Uterus (tissue), 4 donors: Measurements from ENCODE around the gene DNTT. TPM values are rescaled to one million over a fixed set of nuclear protein-coding genes. Genes with fewer than 3 reads are reported as not detected.

Experiments used
- DNase-seq, 2 donors: peaks; one replicate each; pipeline ENCODE4 v3.0.0-alpha.2; 2019 to 2020
- H3K27ac ChIP-seq, 2 donors: fragments of 200-600 bp; sonication (generic); 1 replicate in 1 of 2; 2 replicates in 1 of 2; pipeline ENCODE4 v1.5.1; 2016 to 2018
- H3K27me3 ChIP-seq, 2 donors: fragments of 200-600 bp; sonication (generic); one replicate each; pipeline ENCODE4 v1.5.1; 2018 to 2019; ENCODE audit warnings: control low read depth in 1 of 2
- H3K36me3 ChIP-seq, 2 donors: fragments of 200-600 bp; sonication (generic); one replicate each; pipeline ENCODE4 v1.5.1; 2019; ENCODE audit warnings: control low read depth in 1 of 2
- H3K4me1 ChIP-seq, 2 donors: fragments of 200-600 bp; sonication (generic); one replicate each; pipeline ENCODE4 v1.5.1; 2018 to 2019; ENCODE audit warnings: control low read depth in 1 of 2
- H3K4me3 ChIP-seq, 2 donors: fragments of 200-600 bp; sonication (generic); 1 replicate in 1 of 2; 2 replicates in 1 of 2; pipeline ENCODE4 v1.5.1; 2018 to 2019; ENCODE audit warnings: mild to moderate bottlenecking in 1 of 2
- H3K9me3 ChIP-seq, 2 donors: fragments of 200-600 bp; sonication (generic); one replicate each; pipeline ENCODE4 v1.5.1; 2019; ENCODE audit warnings: control low read depth in 1 of 2
- POLR2A ChIP-seq, 2 donors: fragments of 450-650 bp; IDR thresholded peaks; one replicate each; pipeline ENCODE4 v1.6.1; 2016; ENCODE audit warnings: antibody characterized with exemption in 2 of 2, mild to moderate bottlenecking in 1 of 2, moderate library complexity in 1 of 2
- intact Hi-C: fragments of 100-400 bp; cut with DNase I; formaldehyde crosslinking; loops from one replicate; pipeline ENCODE4 v1.15.1; 2023; ENCODE audit warnings: low total_unique reads
- total RNA-seq, 4 donors: library from RNA; depleted of rRNA in 3 of 4; stranded (reverse); fragments of >200 nt in 3 of 4; gene quantifications; one replicate each; pipeline versions ENCODE4 v1.1.0 to v1.2.4, GENCODE V29; 2014 to 2023
- TF ChIP-seq, protein P1 (sequence below), 4 experiments: fragments of 200-600 bp in 2 of 4; fragments of 450-650 bp in 2 of 4; sonication (generic) in 2 of 4; IDR thresholded peaks; one replicate each; pipeline ENCODE4 v1.5.1; 2016 to 2019; ENCODE audit warnings: antibody characterized with exemption in 4 of 4, mild to moderate bottlenecking in 2 of 4, moderate library complexity in 1 of 4
- donor health status: DM: yes; HTN: yes; CAD: no.

Gene DNTT
- total RNA-seq, 4 donors from 2014 or later = 0.28 TPM; not detected in 3

DNA sequence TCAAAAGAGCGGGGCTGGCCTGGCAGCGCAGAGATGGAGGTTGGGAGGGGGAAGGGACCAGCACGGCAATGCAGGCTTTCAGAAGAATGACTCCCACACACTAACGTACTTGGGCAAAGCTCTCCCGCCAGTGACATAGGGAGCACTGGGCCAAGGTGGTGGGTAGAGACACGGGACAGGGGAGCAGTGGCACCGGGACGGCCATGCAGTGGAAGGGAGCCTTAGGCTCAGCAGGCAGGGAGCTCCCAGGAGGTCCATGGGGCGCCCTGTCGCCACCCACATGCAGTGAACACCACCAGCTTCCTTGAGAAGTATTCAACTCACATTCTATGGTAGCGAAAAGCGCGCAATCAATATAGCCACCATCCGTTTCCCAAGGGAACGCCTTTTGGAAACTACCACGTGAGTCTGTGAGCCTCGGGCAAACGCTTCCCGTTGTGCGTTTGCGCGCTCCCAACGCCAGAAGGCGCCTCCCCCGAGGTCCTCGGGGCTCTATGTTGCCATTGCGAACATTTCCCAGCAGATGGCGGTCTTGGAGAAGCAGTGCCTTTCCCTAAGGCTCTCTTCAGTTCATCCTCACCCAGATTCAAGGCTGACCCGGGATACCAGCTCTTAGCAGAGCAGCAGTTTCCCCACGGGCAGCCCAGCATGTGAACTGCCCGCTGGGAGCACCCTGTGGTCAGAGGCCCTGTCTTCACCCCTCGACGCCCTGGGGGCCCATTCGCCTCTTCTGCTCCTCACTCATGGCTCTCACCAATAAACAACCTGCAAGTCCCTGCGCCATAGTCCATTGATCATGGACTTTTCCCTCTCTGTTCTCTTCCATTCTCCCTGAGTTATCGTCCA lies 71.0 kb downstream of the DNTT start:
- peak; percentile 86 to 87 for DNase-seq
- H3K27me3 ChIP-seq = no peaks in the 10 kb centered on the region
- peaks cover 4 to 8% of the 10 kb centered on the region in 2 donors for H3K4me1 ChIP-seq
- no peaks in the 10 kb centered on the region for H3K9me3 ChIP-seq
- intact Hi-C loops = loop anchor here (10.0 kb wide), 1 partner anchor 460 kb away; the partner anchor contains the start of gene LCOR
- no peaks in the 10 kb centered on the region for H3K36me3 ChIP-seq
- H3K4me3 ChIP-seq = peak overlapping the region; percentile 22 to 43
- TF ChIP-seq, protein P1, sequence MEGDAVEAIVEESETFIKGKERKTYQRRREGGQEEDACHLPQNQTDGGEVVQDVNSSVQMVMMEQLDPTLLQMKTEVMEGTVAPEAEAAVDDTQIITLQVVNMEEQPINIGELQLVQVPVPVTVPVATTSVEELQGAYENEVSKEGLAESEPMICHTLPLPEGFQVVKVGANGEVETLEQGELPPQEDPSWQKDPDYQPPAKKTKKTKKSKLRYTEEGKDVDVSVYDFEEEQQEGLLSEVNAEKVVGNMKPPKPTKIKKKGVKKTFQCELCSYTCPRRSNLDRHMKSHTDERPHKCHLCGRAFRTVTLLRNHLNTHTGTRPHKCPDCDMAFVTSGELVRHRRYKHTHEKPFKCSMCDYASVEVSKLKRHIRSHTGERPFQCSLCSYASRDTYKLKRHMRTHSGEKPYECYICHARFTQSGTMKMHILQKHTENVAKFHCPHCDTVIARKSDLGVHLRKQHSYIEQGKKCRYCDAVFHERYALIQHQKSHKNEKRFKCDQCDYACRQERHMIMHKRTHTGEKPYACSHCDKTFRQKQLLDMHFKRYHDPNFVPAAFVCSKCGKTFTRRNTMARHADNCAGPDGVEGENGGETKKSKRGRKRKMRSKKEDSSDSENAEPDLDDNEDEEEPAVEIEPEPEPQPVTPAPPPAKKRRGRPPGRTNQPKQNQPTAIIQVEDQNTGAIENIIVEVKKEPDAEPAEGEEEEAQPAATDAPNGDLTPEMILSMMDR (IDR thresholded peaks at IDR 0.05) = peak; percentile 95 to 98 (median 96)
- no peak for TF ChIP-seq POLR2A (IDR thresholded peaks at IDR 0.05)
- H3K27ac ChIP-seq = peak overlapping the region in 1 of 2 donors; percentile 21

DNA sequence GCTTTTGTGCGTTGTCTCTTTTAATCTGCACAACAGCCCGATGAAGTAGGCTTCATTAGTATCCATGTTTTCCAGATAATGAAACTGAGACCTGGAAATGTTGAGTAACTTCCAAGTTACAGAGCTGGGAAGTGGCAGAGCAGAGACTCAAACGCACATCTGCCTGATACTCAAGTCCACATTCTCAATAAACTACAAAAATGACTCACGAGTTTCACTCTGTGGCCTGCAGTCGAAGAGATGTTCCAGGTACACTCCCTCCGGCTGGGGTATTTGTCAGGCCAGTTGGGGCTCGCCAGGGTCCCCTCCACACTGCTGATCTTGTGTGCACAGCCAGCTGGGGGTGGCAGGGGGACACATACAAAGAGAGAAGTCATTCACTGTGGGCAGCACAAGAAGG lies 72.2 kb downstream of the DNTT start:
- TF ChIP-seq, protein P1 (IDR thresholded peaks at IDR 0.05) = no peak
- no peak for TF ChIP-seq POLR2A (IDR thresholded peaks at IDR 0.05)
- intact Hi-C loops = loop anchor here (10.0 kb wide), 1 partner anchor 458 kb away; the partner anchor contains the start of gene LCOR
- Histone ChIP-seq H3K4me3 (no peak overlapping the region), H3K4me1 (peaks cover 4 to 8% of the 10 kb centered on the region in 2 donors), H3K36me3 (no peaks in the 10 kb centered on the region), H3K27ac (peak overlapping the region in 1 of 2 donors; percentile 59), H3K27me3 (no peaks in the 10 kb centered on the region), H3K9me3 (no peaks in the 10 kb centered on the region)
- DNase-seq = no peak

DNA sequence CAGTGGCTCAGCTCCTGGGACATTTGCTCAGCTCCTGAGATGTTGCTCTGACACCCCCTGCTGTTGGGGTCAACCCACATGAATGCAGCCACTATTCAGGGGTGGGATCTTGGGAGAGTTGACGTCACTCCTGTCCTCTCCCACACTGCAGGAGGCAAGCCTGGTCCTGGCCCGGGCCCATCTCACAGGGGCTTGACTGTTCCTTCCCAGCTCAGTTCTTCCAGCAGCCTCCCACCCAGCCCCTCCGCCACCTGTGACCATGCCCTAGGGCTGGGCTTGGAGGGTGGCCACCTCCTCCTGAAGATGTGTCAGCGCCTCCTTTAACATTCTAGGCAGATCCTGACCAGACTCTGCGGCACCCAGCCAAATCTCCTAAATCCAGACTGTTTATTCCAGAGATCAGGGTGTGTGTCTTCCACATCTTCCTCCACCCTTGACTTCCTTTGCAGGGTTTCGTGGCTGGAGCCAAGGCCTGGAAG lies 73.6 kb downstream of the DNTT start:
- no peaks in the 10 kb centered on the region for H3K9me3 ChIP-seq
- peaks cover 4 to 8% of the 10 kb centered on the region in 2 donors for H3K4me1 ChIP-seq
- peak; percentile 88 to 97 for DNase-seq
- no peaks in the 10 kb centered on the region for H3K27me3 ChIP-seq
- H3K36me3 ChIP-seq = no peaks in the 10 kb centered on the region
- intact Hi-C loops = loop anchor here (10.0 kb wide), 1 partner anchor 457 kb away; the partner anchor contains the start of gene LCOR
- TF ChIP-seq POLR2A (IDR thresholded peaks at IDR 0.05) = no peak
- TF ChIP-seq, protein P1 (IDR thresholded peaks at IDR 0.05) = peak in 3 of 4 experiments; percentile 9 to 21 (median 12)
- H3K27ac ChIP-seq = peak overlapping the region; percentile 59 to 63
- no peak overlapping the region for H3K4me3 ChIP-seq

DNA sequence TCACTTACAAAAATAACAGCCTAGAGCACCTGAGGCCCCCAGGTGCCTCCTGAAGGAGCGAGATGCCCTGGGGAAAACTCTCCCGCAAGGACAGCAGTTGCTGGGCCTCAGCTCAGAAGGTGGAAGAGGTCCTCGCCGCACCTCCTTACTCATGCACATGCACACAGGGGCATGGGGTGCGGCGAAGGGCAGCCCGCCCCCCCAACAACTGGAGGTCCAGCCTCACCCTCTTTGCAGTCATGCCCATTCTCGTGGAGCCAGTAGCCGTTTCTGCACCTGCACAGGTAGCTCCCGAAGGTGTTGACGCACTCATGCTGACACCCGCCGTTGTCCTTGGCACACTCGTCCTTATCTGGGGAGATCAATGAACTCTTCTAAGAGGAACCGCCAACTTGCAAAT lies 74.5 kb downstream of the DNTT start:
- no peak for DNase-seq
- Histone ChIP-seq H3K9me3 (no peaks in the 10 kb centered on the region), H3K27me3 (no peaks in the 10 kb centered on the region), H3K36me3 (no peaks in the 10 kb centered on the region), H3K4me1 (peaks cover 4 to 8% of the 10 kb centered on the region in 2 donors), H3K4me3 (no peak overlapping the region), H3K27ac (peak overlapping the region; percentile 59 to 63)
- intact Hi-C loops = loop anchor here (10.0 kb wide), 1 partner anchor 456 kb away; the partner anchor contains the start of gene LCOR
- no peak for TF ChIP-seq POLR2A (IDR thresholded peaks at IDR 0.05)
- TF ChIP-seq, protein P1 (IDR thresholded peaks at IDR 0.05) = no peak

- no peak for TF ChIP-seq POLR2A (IDR thresholded peaks at IDR 0.05)
- TF ChIP-seq, protein P1 (IDR thresholded peaks at IDR 0.05) = no peak
- Histone ChIP-seq H3K27ac (no peak overlapping the region), H3K9me3 (no peaks in the 10 kb centered on the region), H3K36me3 (no peaks in the 10 kb centered on the region), H3K4me3 (no peak overlapping the region), H3K4me1 (peaks cover 4 to 8% of the 10 kb centered on the region in 2 donors), H3K27me3 (no peaks in the 10 kb centered on the region)
- intact Hi-C loops = loop anchor here (10.0 kb wide), 1 partner anchor 455 kb away; the partner anchor contains the start of gene LCOR
- DNase-seq = no peak
Measured at GRCh38 chr10:96379758-96380157, 75.5 kb downstream of the DNTT start.
